GM12801 (cell line): ENCODE measurements around the gene HOXA10.

Source experiments
- TF ChIP-seq, protein P1 (sequence below): IDR thresholded peaks from one replicate; pipeline ENCODE4 v1.5.1; 2011; ENCODE audit warnings: control low read depth; ENCODE audit not compliant: insufficient read length; ENCODE audit errors: extremely low read depth

Gene HOXA10

DNA sequence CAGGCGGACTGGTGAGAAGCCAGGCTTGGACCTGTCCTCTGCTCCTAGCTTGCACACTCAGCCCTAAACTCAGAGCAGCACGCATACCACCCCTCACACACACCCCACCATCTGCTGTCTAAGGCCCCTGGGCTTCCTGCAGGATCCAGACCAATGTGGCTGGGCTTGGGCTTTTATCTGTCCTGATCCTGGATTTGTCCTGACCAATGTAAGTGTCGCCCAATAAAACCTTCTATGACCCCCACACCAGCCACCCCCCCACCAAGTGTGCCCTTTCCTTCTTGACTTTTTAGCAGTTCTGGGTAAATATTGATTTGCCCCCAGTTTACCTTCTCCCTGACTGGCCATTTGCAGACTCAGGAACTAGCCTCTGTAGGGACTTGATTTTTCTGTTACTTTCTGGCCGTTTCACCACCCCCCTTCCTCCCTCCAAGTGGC, 27.5 kb upstream of the HOXA10 start:
- TF ChIP-seq, protein P1, sequence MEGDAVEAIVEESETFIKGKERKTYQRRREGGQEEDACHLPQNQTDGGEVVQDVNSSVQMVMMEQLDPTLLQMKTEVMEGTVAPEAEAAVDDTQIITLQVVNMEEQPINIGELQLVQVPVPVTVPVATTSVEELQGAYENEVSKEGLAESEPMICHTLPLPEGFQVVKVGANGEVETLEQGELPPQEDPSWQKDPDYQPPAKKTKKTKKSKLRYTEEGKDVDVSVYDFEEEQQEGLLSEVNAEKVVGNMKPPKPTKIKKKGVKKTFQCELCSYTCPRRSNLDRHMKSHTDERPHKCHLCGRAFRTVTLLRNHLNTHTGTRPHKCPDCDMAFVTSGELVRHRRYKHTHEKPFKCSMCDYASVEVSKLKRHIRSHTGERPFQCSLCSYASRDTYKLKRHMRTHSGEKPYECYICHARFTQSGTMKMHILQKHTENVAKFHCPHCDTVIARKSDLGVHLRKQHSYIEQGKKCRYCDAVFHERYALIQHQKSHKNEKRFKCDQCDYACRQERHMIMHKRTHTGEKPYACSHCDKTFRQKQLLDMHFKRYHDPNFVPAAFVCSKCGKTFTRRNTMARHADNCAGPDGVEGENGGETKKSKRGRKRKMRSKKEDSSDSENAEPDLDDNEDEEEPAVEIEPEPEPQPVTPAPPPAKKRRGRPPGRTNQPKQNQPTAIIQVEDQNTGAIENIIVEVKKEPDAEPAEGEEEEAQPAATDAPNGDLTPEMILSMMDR, result no peak

DNA sequence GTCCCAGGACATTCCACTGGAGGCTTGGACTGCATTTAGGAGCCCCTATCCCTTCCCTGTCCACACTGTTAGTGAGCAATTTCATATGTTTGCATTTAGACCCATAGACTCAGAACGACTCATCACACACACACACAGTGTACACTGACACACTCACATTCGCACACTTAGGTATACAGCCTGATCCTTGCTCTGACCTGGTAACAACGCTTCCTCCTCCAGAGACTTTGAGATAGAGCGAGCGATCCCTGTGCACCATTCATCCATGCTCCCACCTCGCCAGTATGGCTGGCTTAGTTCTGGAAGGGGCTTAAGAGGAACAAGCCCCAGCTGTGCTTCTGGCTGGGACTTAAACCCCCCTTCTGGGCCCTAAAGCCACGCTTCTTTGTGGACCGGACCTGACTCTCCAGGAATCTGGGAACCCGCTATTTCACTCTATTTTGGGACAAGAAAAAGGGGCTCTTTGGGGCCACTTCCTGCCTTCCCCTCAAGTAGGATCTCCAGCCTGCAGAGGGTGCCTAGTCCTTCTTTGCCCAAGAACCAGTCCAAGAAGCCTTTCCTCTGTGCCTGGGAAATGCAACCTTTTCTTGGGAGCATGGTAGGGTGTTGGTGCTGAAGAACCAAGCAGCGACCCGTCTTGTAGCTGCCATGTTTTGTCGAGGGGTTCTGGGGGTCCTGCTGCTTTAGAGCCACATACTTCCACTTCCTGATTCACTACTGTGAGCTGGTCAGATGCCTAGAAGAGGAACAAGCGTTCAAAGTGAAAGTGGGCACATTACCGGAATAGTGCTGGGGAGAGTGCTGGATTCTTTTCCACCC, 26.9 kb upstream of the HOXA10 start:
- TF ChIP-seq, protein P1, result no peak

DNA sequence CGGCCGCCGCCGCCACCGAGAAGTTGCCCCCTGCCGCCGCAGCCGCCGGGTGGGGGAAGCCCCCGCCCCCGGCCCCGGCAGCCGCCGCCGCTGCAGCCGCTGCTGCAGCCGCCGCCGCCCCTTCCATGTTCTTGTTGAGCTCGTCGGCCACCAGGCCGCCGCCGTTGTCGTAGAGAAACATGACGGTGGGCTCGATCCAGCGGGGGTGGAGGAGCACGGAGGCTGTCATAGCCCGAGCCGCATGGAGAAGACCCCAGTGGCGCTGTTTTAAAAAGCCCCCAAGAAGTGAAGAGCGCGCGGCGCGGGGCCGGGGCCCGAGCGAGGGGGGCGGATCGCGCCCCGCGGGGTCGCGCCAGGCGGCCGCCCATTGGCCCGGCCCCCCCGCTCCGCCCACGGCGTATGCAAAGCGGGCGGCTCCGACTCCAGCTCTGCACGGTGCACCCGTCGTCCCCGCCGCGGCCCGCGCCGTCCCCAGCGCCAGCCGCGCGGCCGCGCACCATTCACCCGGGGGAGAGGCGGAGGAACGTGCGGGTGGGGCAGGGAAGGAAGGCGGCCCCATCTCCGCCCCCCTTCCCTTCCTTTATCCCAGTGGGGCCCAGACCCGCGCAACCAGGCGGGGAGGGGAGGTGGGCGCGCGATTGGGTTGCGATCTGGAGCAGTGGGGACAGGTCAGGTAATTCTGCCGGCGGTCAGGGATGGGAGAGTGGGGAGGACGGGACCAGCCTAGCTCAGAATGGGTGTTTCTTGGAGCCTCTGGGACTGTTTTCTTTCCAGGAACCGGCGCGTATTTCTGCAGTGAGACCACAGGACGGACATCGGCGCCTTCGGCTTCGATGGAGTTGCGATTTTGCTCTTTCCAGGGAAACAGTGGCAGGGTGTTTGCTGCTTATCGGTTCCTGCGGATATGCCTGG, 26.0 kb upstream of the HOXA10 start, which contains the start of gene HOXA13:
HOXA13 (minus strand) TSS at position 243 of the 912 bp plus-strand sequence; CDS start at position 229, 14 bp downstream.
- TF ChIP-seq, protein P1, result no peak

DNA sequence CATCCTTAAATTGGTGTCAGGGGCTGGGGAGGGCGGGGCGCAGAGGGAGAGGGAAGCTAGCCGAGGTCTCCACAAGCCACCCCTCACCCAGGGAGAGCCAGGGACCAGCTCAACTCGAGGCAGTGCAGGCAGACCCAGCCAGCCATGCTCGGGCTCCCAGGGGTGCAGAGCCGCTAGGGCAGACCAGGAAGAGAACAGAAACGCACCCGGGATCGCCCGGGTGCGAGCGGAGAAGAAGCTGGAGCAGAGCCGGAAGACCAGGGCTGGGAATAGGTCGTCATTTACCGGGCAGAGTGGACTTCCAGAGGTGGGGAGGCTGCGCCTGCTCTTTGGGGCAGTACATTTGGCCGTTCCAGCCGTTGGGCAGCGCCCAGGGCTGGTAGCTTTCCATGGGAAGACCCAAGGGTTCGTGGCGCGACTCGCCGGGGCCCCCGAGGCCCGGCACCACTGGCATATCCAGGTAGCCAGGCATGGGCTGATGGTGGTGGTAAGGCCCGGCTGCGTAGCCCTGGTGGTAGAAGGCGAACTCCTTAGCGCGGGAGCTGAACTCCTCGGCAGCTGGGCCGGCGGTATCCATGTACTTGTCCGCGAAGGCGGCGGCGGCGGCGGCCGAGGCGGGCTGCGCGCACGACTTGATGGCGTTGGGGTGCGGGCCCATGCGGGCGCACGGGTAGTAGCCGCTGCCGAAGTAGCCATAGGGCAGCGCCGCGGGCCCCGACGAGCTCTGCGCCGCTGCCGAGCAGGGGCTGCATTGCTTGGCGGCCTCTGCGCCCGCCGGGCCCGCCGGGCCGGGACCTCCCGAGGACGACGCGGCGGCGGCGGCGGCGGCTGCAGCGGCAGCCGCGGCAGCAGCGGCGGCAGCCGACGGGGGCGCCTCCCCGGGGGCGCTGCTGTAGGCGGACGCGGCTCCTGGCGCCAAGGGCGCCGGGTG, 25.0 kb upstream of the HOXA10 start:
- TF ChIP-seq, protein P1, result no peak

DNA sequence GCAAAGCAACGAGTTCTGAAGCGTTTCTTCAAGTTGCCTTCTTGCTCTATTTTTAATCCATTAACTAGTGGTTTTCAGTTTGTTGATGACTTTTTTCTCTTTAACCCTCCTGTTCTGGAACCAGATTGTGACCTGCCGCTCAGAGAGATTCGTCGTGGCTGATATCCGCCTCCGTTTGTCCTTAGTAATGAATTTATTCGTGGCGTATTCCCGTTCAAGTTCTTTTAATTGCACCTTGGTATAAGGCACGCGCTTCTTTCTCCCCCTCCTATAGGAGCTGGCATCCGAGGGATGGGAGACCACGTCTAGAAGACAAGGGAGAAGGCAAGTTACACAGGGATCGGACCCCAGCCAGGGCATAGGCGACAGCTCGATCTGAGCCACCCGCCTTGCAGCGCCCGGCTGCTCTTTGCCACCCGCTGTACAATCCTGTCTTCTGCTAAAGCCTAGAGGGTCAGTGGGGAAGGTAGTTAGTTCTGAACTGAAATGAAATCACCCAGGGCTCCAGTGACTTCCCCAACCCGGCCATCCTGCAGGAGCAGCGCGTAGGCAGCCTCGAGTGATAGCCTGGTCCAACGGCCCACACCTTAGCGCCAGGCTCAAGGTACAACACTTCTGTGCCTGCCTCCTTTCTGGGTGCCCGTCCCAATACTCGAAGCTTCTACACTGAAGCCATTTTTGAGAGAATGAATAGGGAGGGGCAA, 24.2 kb upstream of the HOXA10 start:
- TF ChIP-seq, protein P1, result no peak

DNA sequence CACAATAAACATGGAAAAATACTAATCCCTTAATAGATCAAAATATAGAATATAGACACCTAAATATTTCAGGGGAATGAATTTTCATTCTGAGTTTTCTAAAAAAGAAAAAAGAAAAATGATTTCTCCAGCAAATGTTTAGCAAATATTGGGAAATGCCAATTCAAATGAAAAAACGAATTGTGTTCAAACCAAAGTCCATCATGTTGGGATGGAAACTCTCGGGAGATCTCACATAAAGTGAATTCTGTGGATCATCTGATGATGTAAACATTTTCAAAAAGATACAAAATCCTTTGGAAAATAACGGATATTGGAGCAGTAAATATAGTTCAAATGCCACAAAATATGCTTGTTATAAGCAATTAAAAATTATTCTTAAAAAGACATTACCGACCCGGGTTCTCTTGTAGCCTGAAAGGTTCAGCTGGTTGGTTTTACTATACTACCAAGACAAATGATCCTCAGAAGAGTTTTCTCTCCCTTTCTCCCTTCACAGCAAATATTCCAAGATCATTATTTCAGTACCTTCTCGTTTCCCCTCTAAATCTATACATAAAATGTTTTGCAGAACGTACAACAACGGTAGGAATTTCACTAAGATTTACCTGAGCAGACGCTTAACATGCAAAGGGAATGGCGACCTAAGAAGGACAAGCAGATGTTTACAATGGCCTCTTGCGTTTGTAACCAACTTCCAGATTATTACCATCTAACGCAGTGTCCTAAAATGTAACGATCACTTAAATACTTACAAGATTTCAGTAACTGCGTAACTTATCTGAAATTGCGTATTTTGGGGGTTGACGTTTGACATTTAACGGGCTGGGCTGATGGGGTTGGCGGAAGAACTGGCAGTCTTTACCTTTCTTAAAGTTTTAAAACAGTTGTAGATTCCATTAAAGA, 23.3 kb upstream of the HOXA10 start:
- TF ChIP-seq, protein P1, result no peak
